Posterior vena cava (tissue), 2 donors: Measurements from ENCODE around the gene RUNDC3A. TPM values are rescaled to one million over a fixed set of nuclear protein-coding genes. Genes with fewer than 3 reads are reported as not detected.
A peak's percentile ranks its signal among the peaks of the same experiment; 100 is the strongest.
"Not testable (repeated sequence)": the region's sequence is repeated elsewhere in the genome, so short reads cannot be mapped to it uniquely, and the experiment has no call there.

ENCODE experiments used
- DNase-seq: peaks from one replicate; pipeline ENCODE4 v3.0.0-alpha.2; 2020; ENCODE audit warnings: low spot score
- intact Hi-C, 2 donors: fragments of 100-400 bp; cut with DNase I; formaldehyde crosslinking; loops; one replicate each; pipeline versions ENCODE4 v1.14.1 to v1.14.2; 2022 to 2023
- total RNA-seq, 2 donors: library from RNA; stranded (reverse); fragmentation: NEBNext Ultra II Directional; extraction: Animal tissue kit (Norgen Biotek cat#: 25700); gene quantifications; one replicate each; pipeline ENCODE4 v1.2.1, GENCODE V29; 2021
- donor health status: DM: yes; HTN: yes; CAD: no.
- donor health status: DM: yes; HTN: yes; CAD: no.

RUNDC3A gene
- total RNA-seq, 2 donors from 2014 or later = 0.83 TPM; not detected in 1

GRCh38 chr17:44333371-44333770, 25.0 kb downstream of the RUNDC3A start:
- intact Hi-C loops = no loop called here
- no peak for DNase-seq

GRCh38 chr17:44334315-44334714, 25.9 kb downstream of the RUNDC3A start:
- intact Hi-C loops = no loop called here
- no peak for DNase-seq

GRCh38 chr17:44334727-44335126, 26.3 kb downstream of the RUNDC3A start:
- no peak for DNase-seq
- intact Hi-C loops = no loop called here

GRCh38 chr17:44335564-44335963, 27.2 kb downstream of the RUNDC3A start:
- intact Hi-C loops = no loop called here
- DNase-seq = no peak

- DNase-seq = no peak
- intact Hi-C loops = no loop called here
Observed at GRCh38 chr17:44335968-44336367, 27.6 kb downstream of the RUNDC3A start.

GRCh38 chr17:44338702-44339101, 30.3 kb downstream of the RUNDC3A start:
- intact Hi-C loops = no loop called here
- no peak for DNase-seq

GRCh38 chr17:44340553-44340952, 32.2 kb downstream of the RUNDC3A start:
- DNase-seq = not testable (repeated sequence)

GRCh38 chr17:44343510-44344209, 35.3 kb downstream of the RUNDC3A start:
- intact Hi-C loops = no loop called here
- no peak for DNase-seq

More at GRCh38 chr17:44340553-44340952, 32.2 kb downstream of the RUNDC3A start:
- intact Hi-C loops = not testable (repeated sequence)

- DNase-seq = peak; percentile 96
- intact Hi-C loops = loop anchor here in 1 of 2 donors (1.0 kb wide), 1 partner anchor 24 kb away; no protein-coding TSS in a partner anchor
Observed at GRCh38 chr17:44344939-44345453, 36.6 kb downstream of the RUNDC3A start, which contains the start of gene GRN. Gene GRN (plus strand): TSS chr17:44345302. CDS start chr17:44349165, 3,863 bp downstream.

GRCh38 chr17:44345454-44346026, 37.1 kb downstream of the RUNDC3A start:
- peak; percentile 76 for DNase-seq
- intact Hi-C loops = loop anchor here in 1 of 2 donors (1.0 kb wide), 1 partner anchor 24 kb away; no protein-coding TSS in a partner anchor

GRCh38 chr17:44346064-44346844, 37.9 kb downstream of the RUNDC3A start:
- intact Hi-C loops = no loop called here
- DNase-seq = no peak

GRCh38 chr17:44347206-44348055, 39.0 kb downstream of the RUNDC3A start:
- DNase-seq, intact Hi-C loops: not testable (repeated sequence)

GRCh38 chr17:44348234-44348987, 40.0 kb downstream of the RUNDC3A start:
- DNase-seq = no peak
- intact Hi-C loops = no loop called here

- intact Hi-C loops = no loop called here
- no peak for DNase-seq
Observed at GRCh38 chr17:44348988-44349364, 40.6 kb downstream of the RUNDC3A start.

- DNase-seq = no peak
- intact Hi-C loops = no loop called here
Observed at GRCh38 chr17:44349553-44350070, 41.2 kb downstream of the RUNDC3A start.

- DNase-seq = no peak
- intact Hi-C loops = no loop called here
Observed at GRCh38 chr17:44350733-44351226, 42.4 kb downstream of the RUNDC3A start.

- DNase-seq = no peak
- intact Hi-C loops = no loop called here
Observed at GRCh38 chr17:44351464-44351863, 43.1 kb downstream of the RUNDC3A start.
